Muscle layer of colon (tissue), 2 donors: ENCODE results near the gene TMTC2.
A peak's percentile ranks its signal among the peaks of the same experiment; 100 is the strongest.

Experiments used
- H3K27ac ChIP-seq: one replicate; pipeline ENCODE4 v1.7.0; 2013; ENCODE audit warnings: low read depth, mild to moderate bottlenecking, low read length, moderate library complexity
- H3K27me3 ChIP-seq, 2 donors: one replicate each; pipeline ENCODE4 v1.7.0; 2013; ENCODE audit warnings: low read length in 2 of 2, mild to moderate bottlenecking in 2 of 2; ENCODE audit not compliant: insufficient read depth in 2 of 2, control insufficient read depth in 1 of 2
- H3K36me3 ChIP-seq: one replicate; pipeline ENCODE4 v1.7.0; 2013; ENCODE audit warnings: mild to moderate bottlenecking, low read length; ENCODE audit not compliant: insufficient read depth
- H3K4me1 ChIP-seq: one replicate; pipeline ENCODE4 v1.7.0; 2013; ENCODE audit warnings: mild to moderate bottlenecking, low read length; ENCODE audit not compliant: insufficient read depth
- H3K4me3 ChIP-seq, 2 donors: one replicate each; pipeline ENCODE4 v1.7.0; 2013; ENCODE audit warnings: low read length in 2 of 2, low read depth in 1 of 2, mild to moderate bottlenecking in 1 of 2, moderate library complexity in 1 of 2
- H3K9ac ChIP-seq: one replicate; pipeline ENCODE4 v1.7.0; 2013; ENCODE audit warnings: low read length
- H3K9me3 ChIP-seq: one replicate; pipeline ENCODE4 v1.7.0; 2013; ENCODE audit warnings: mild to moderate bottlenecking, low read length
- donor health status: abdominal sarcoma.
- donor health status: Adenocarcinoma of cecum.

Gene TMTC2

GRCh38 chr12:82898441-82898840 is 211.7 kb downstream of the TMTC2 start:
- H3K9ac ChIP-seq: no peak overlapping the region
- H3K4me1 ChIP-seq: no peaks in the 10 kb centered on the region
- no peak overlapping the region for H3K4me3 ChIP-seq
- H3K27ac ChIP-seq: no peak overlapping the region
- no peaks in the 10 kb centered on the region for H3K36me3 ChIP-seq
- H3K9me3 ChIP-seq: no peaks in the 10 kb centered on the region
- no peaks in the 10 kb centered on the region for H3K27me3 ChIP-seq

- no peak overlapping the region for H3K27ac ChIP-seq
- H3K9ac ChIP-seq: no peak overlapping the region
- H3K36me3 ChIP-seq: no peaks in the 10 kb centered on the region
- H3K9me3 ChIP-seq: no peaks in the 10 kb centered on the region
- no peaks in the 10 kb centered on the region for H3K27me3 ChIP-seq
- H3K4me3 ChIP-seq: no peak overlapping the region
- no peaks in the 10 kb centered on the region for H3K4me1 ChIP-seq
Observed at GRCh38 chr12:82904219-82904790, 217.6 kb downstream of the TMTC2 start.

- Histone ChIP-seq H3K36me3 (peaks cover 4% of the 10 kb centered on the region), H3K27ac (no peak overlapping the region), H3K9ac (no peak overlapping the region), H3K4me3 (no peak overlapping the region), H3K4me1 (peaks cover 4% of the 10 kb centered on the region), H3K9me3 (no peaks in the 10 kb centered on the region), H3K27me3 (no peaks in the 10 kb centered on the region)
Observed at GRCh38 chr12:82910246-82910893, 223.7 kb downstream of the TMTC2 start.

- Histone ChIP-seq H3K36me3 (peaks cover 4% of the 10 kb centered on the region), H3K27me3 (no peaks in the 10 kb centered on the region), H3K27ac (no peak overlapping the region), H3K9me3 (no peaks in the 10 kb centered on the region), H3K4me3 (no peak overlapping the region), H3K4me1 (peaks cover 4% of the 10 kb centered on the region), H3K9ac (no peak overlapping the region)
Observed at GRCh38 chr12:82912406-82912805, 225.7 kb downstream of the TMTC2 start.

GRCh38 chr12:82919388-82920054 is 232.8 kb downstream of the TMTC2 start:
- no peak overlapping the region for H3K4me3 ChIP-seq
- H3K9me3 ChIP-seq: no peaks in the 10 kb centered on the region
- H3K27ac ChIP-seq: no peak overlapping the region
- H3K36me3 ChIP-seq: no peaks in the 10 kb centered on the region
- no peak overlapping the region for H3K9ac ChIP-seq
- H3K4me1 ChIP-seq: peaks cover 3% of the 10 kb centered on the region
- H3K27me3 ChIP-seq: no peaks in the 10 kb centered on the region

GRCh38 chr12:82923935-82924334 is 237.2 kb downstream of the TMTC2 start:
- H3K27me3 ChIP-seq: no peaks in the 10 kb centered on the region
- H3K9ac ChIP-seq: no peak overlapping the region
- H3K27ac ChIP-seq: no peak overlapping the region
- H3K9me3 ChIP-seq: no peaks in the 10 kb centered on the region
- no peak overlapping the region for H3K4me3 ChIP-seq
- no peaks in the 10 kb centered on the region for H3K36me3 ChIP-seq
- peaks cover 3% of the 10 kb centered on the region for H3K4me1 ChIP-seq

- Histone ChIP-seq H3K27ac (no peak overlapping the region), H3K9ac (no peak overlapping the region), H3K4me1 (peaks cover 7% of the 10 kb centered on the region), H3K27me3 (no peaks in the 10 kb centered on the region), H3K36me3 (no peaks in the 10 kb centered on the region), H3K4me3 (no peak overlapping the region), H3K9me3 (no peaks in the 10 kb centered on the region)
Observed at GRCh38 chr12:82926630-82927029, 239.9 kb downstream of the TMTC2 start.

- H3K9me3 ChIP-seq: no peaks in the 10 kb centered on the region
- H3K4me1 ChIP-seq: peaks cover 6% of the 10 kb centered on the region
- no peaks in the 10 kb centered on the region for H3K36me3 ChIP-seq
- H3K9ac ChIP-seq: no peak overlapping the region
- no peak overlapping the region for H3K27ac ChIP-seq
- H3K27me3 ChIP-seq: no peaks in the 10 kb centered on the region
- no peak overlapping the region for H3K4me3 ChIP-seq
Observed at GRCh38 chr12:82930301-82930700, 243.6 kb downstream of the TMTC2 start.

GRCh38 chr12:82931349-82932116 is 244.8 kb downstream of the TMTC2 start:
- H3K27me3 ChIP-seq: no peaks in the 10 kb centered on the region
- H3K9me3 ChIP-seq: no peaks in the 10 kb centered on the region
- H3K9ac ChIP-seq: no peak overlapping the region
- H3K27ac ChIP-seq: peak overlapping the region; percentile 57
- H3K4me3 ChIP-seq: no peak overlapping the region
- no peaks in the 10 kb centered on the region for H3K36me3 ChIP-seq
- H3K4me1 ChIP-seq: peaks cover 6% of the 10 kb centered on the region

- Histone ChIP-seq H3K9me3 (no peaks in the 10 kb centered on the region), H3K4me3 (no peak overlapping the region), H3K9ac (no peak overlapping the region), H3K4me1 (peaks cover 5% of the 10 kb centered on the region), H3K36me3 (no peaks in the 10 kb centered on the region), H3K27ac (no peak overlapping the region), H3K27me3 (no peaks in the 10 kb centered on the region)
Observed at GRCh38 chr12:82937151-82937550, 250.4 kb downstream of the TMTC2 start.

- Histone ChIP-seq H3K36me3 (no peaks in the 10 kb centered on the region), H3K4me1 (no peaks in the 10 kb centered on the region), H3K4me3 (no peak overlapping the region), H3K9me3 (no peaks in the 10 kb centered on the region), H3K9ac (no peak overlapping the region), H3K27ac (no peak overlapping the region), H3K27me3 (no peaks in the 10 kb centered on the region)
Observed at GRCh38 chr12:82942521-82942920, 255.8 kb downstream of the TMTC2 start.
